Measurements from ENCODE around the gene NAMPT.
"Not testable (repeated sequence)": the region's sequence is repeated elsewhere in the genome, so short reads cannot be mapped to it uniquely, and the experiment has no call there.

The NAMPT gene

GRCh38 chr7:106284714-106285050 lies at the start of gene NAMPT:
Gene NAMPT (minus strand): TSS chr7:106284983. CDS start chr7:106284884, 99 bp downstream.
- Mint-ChIP-seq H3K4me1 (peaks cover 41% of the 10 kb centered on the region), H3K36me3 (peaks cover 64% of the 10 kb centered on the region), H3K9me3 (no peaks in the 10 kb centered on the region), H3K27ac (peak within 1 kb of the TSS; percentile 99), H3K4me3 (peak within 1 kb of the TSS; percentile 87)
- peak in 1 of 2 donors; percentile 96 for DNase-seq (ENCODE audit: low spot score in 2 of 2)
- no peak for ATAC-seq

- no peak for ATAC-seq
- DNase-seq (ENCODE audit: low spot score in 2 of 2), result no peak
- Mint-ChIP-seq H3K4me3 (no peak overlapping the region), H3K27ac (no peak overlapping the region), H3K4me1 (peaks cover 18% of the 10 kb centered on the region), H3K36me3 (no peaks in the 10 kb centered on the region), H3K9me3 (no peaks in the 10 kb centered on the region)
Measured at GRCh38 chr7:106332201-106332600, 47.4 kb upstream of the NAMPT start.

- H3K4me3 Mint-ChIP-seq, result no peak overlapping the region
- ATAC-seq, result no peak
- no peak for DNase-seq (ENCODE audit: low spot score in 2 of 2)
- H3K4me1 Mint-ChIP-seq, result peaks cover 18% of the 10 kb centered on the region
- no peaks in the 10 kb centered on the region for H3K9me3 Mint-ChIP-seq
- no peaks in the 10 kb centered on the region for H3K36me3 Mint-ChIP-seq
- H3K27ac Mint-ChIP-seq, result no peak overlapping the region
Measured at GRCh38 chr7:106331441-106332175, 46.8 kb upstream of the NAMPT start.

- Mint-ChIP-seq H3K9me3 (no peaks in the 10 kb centered on the region), H3K4me3 (no peak overlapping the region), H3K27ac (peak overlapping the region; percentile 23), H3K4me1 (peaks cover 18% of the 10 kb centered on the region), H3K36me3 (no peaks in the 10 kb centered on the region)
- DNase-seq (ENCODE audit: low spot score in 2 of 2) (no peak), ATAC-seq (peak; percentile 90)
Measured at GRCh38 chr7:106329971-106330733, 45.4 kb upstream of the NAMPT start.

- H3K9me3 Mint-ChIP-seq, result no peaks in the 10 kb centered on the region
- DNase-seq (ENCODE audit: low spot score in 2 of 2) (no peak), ATAC-seq (no peak)
- no peak overlapping the region for H3K4me3 Mint-ChIP-seq
- no peaks in the 10 kb centered on the region for H3K36me3 Mint-ChIP-seq
- H3K4me1 Mint-ChIP-seq, result peaks cover 18% of the 10 kb centered on the region
- H3K27ac Mint-ChIP-seq, result no peak overlapping the region
Measured at GRCh38 chr7:106329408-106329807, 44.6 kb upstream of the NAMPT start.

- DNase-seq (ENCODE audit: low spot score in 2 of 2) (no peak), ATAC-seq (no peak)
- Mint-ChIP-seq H3K4me3 (no peak overlapping the region), H3K27ac (no peak overlapping the region), H3K4me1 (peaks cover 15% of the 10 kb centered on the region), H3K36me3 (no peaks in the 10 kb centered on the region), H3K9me3 (no peaks in the 10 kb centered on the region)
Measured at GRCh38 chr7:106327538-106328481, 43.0 kb upstream of the NAMPT start.

GRCh38 chr7:106326594-106327537 lies 42.1 kb upstream of the NAMPT start:
- no peaks in the 10 kb centered on the region for H3K36me3 Mint-ChIP-seq
- ATAC-seq (no peak), DNase-seq (ENCODE audit: low spot score in 2 of 2) (no peak)
- no peak overlapping the region for H3K4me3 Mint-ChIP-seq
- no peak overlapping the region for H3K27ac Mint-ChIP-seq
- peaks cover 12% of the 10 kb centered on the region for H3K4me1 Mint-ChIP-seq
- no peaks in the 10 kb centered on the region for H3K9me3 Mint-ChIP-seq

GRCh38 chr7:106324509-106324908 lies 39.7 kb upstream of the NAMPT start:
- not testable (repeated sequence) for DNase-seq (ENCODE audit: low spot score in 2 of 2); ATAC-seq; H3K4me3 Mint-ChIP-seq; H3K36me3 Mint-ChIP-seq; H3K9me3 Mint-ChIP-seq; H3K27ac Mint-ChIP-seq; H3K4me1 Mint-ChIP-seq

- DNase-seq (ENCODE audit: low spot score in 2 of 2); H3K36me3 Mint-ChIP-seq; H3K27ac Mint-ChIP-seq: not testable (repeated sequence)
Measured at GRCh38 chr7:106320254-106320770, 35.5 kb upstream of the NAMPT start.

GRCh38 chr7:106318482-106318881 lies 33.7 kb upstream of the NAMPT start:
- H3K4me3 Mint-ChIP-seq, result no peak overlapping the region
- peaks cover 9% of the 10 kb centered on the region for H3K4me1 Mint-ChIP-seq
- ATAC-seq (no peak), DNase-seq (ENCODE audit: low spot score in 2 of 2) (no peak)
- no peak overlapping the region for H3K27ac Mint-ChIP-seq
- H3K9me3 Mint-ChIP-seq, result no peaks in the 10 kb centered on the region
- H3K36me3 Mint-ChIP-seq, result no peaks in the 10 kb centered on the region

More at GRCh38 chr7:106320254-106320770, 35.5 kb upstream of the NAMPT start:
- not testable (repeated sequence) for H3K9me3 Mint-ChIP-seq, H3K4me3 Mint-ChIP-seq, ATAC-seq, H3K4me1 Mint-ChIP-seq

GRCh38 chr7:106317971-106318370 lies 33.2 kb upstream of the NAMPT start:
- Mint-ChIP-seq H3K4me3 (no peak overlapping the region), H3K4me1 (peaks cover 11% of the 10 kb centered on the region), H3K27ac (no peak overlapping the region), H3K9me3 (no peaks in the 10 kb centered on the region), H3K36me3 (no peaks in the 10 kb centered on the region)
- DNase-seq (ENCODE audit: low spot score in 2 of 2), result no peak
- ATAC-seq, result no peak

GRCh38 chr7:106316947-106317346 lies 32.2 kb upstream of the NAMPT start:
- Mint-ChIP-seq H3K4me3 (no peak overlapping the region), H3K9me3 (no peaks in the 10 kb centered on the region), H3K36me3 (no peaks in the 10 kb centered on the region), H3K27ac (no peak overlapping the region), H3K4me1 (peaks cover 11% of the 10 kb centered on the region)
- ATAC-seq (no peak), DNase-seq (ENCODE audit: low spot score in 2 of 2) (no peak)

GRCh38 chr7:106314875-106315274 lies 30.1 kb upstream of the NAMPT start:
- H3K4me1 Mint-ChIP-seq, result peaks cover 11% of the 10 kb centered on the region
- no peak overlapping the region for H3K4me3 Mint-ChIP-seq
- no peaks in the 10 kb centered on the region for H3K36me3 Mint-ChIP-seq
- ATAC-seq (no peak), DNase-seq (ENCODE audit: low spot score in 2 of 2) (no peak)
- H3K27ac Mint-ChIP-seq, result no peak overlapping the region
- no peaks in the 10 kb centered on the region for H3K9me3 Mint-ChIP-seq

GRCh38 chr7:106313966-106314365 lies 29.2 kb upstream of the NAMPT start:
- no peaks in the 10 kb centered on the region for H3K9me3 Mint-ChIP-seq
- H3K36me3 Mint-ChIP-seq, result no peaks in the 10 kb centered on the region
- H3K27ac Mint-ChIP-seq, result no peak overlapping the region
- ATAC-seq (no peak), DNase-seq (ENCODE audit: low spot score in 2 of 2) (no peak)
- peaks cover 20% of the 10 kb centered on the region for H3K4me1 Mint-ChIP-seq
- no peak overlapping the region for H3K4me3 Mint-ChIP-seq
